Measurements from ENCODE around the gene TRPM1. TPM values are rescaled to one million over a fixed set of nuclear protein-coding genes. Genes with fewer than 3 reads are reported as not detected.

TRPM1 gene
- total RNA-seq, 2 experiments from 2014 or later: 0.06 TPM; not detected in 1

DNA sequence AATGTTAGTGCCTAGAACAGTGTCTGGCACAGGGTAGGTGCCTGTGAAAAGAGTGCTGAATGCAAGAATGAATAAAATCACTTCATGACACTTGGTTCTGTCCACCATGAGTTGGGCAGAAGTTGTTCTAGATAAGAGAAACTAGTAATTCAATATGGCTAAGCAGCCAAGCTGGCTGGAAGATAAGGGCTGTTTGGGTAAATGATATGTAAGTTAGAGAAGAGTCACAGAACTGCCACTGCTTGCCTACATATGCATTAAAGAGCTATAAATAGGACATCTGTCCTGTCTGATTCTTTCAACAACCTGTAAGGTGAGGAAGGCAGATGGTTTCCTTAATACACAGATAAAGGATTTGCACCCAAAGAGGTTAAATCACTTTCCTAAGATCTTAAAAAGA lies 123.2 kb downstream of the TRPM1 start:
- peaks cover 14% of the 10 kb centered on the region for H3K4me1 Mint-ChIP-seq
- no peak overlapping the region for H3K4me3 Mint-ChIP-seq
- H3K27ac Mint-ChIP-seq: no peak overlapping the region
- no peak for ATAC-seq
- no peaks in the 10 kb centered on the region for H3K27me3 Mint-ChIP-seq
- peaks cover 28% of the 10 kb centered on the region for H3K36me3 Mint-ChIP-seq
- no peak for DNase-seq
- CTCF ChIA-PET: interaction anchor here (0.8 to 1.0 kb wide), 2 partner anchors 8 to 11 kb away, joined by 3 to 4 read pairs; no protein-coding TSS in a partner anchor
- H3K9me3 Mint-ChIP-seq (ENCODE audit: low read depth): no peaks in the 10 kb centered on the region

- H3K27ac Mint-ChIP-seq: no peak overlapping the region
- DNase-seq (no peak), ATAC-seq (no peak)
- H3K4me1 Mint-ChIP-seq: peaks cover 40% of the 10 kb centered on the region
- no peak overlapping the region for H3K4me3 Mint-ChIP-seq
- CTCF ChIA-PET: no interaction called here
- H3K9me3 Mint-ChIP-seq (ENCODE audit: low read depth): no peaks in the 10 kb centered on the region
- H3K36me3 Mint-ChIP-seq: peaks cover 39% of the 10 kb centered on the region
- H3K27me3 Mint-ChIP-seq: no peaks in the 10 kb centered on the region
These were observed 127.4 kb downstream of the TRPM1 start for GRCh38 chr15:30974112-30974511.

DNA sequence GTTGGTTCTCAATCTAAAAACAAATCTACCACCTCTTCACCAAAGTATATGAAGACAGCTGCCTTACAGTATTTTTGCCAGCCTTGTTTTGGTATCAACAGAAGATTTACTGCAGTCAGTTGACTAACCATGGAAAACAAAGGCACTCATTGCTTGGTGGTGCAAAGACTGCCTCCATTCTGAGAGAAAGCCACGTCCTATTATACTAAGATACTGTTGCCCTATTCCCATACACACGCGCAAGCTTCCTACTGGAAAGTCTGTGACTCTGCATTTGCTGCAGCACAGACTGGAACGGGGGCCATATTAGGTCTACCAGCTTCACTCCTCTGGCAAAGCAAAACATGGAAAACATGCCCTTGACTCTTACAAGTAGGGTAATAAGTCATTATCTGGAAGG lies 128.1 kb downstream of the TRPM1 start:
- H3K4me1 Mint-ChIP-seq: peaks cover 41% of the 10 kb centered on the region
- H3K27me3 Mint-ChIP-seq: no peaks in the 10 kb centered on the region
- H3K4me3 Mint-ChIP-seq: no peak overlapping the region
- no peak overlapping the region for H3K27ac Mint-ChIP-seq
- DNase-seq (no peak), ATAC-seq (no peak)
- H3K9me3 Mint-ChIP-seq (ENCODE audit: low read depth): no peaks in the 10 kb centered on the region
- CTCF ChIA-PET: no interaction called here
- H3K36me3 Mint-ChIP-seq: peaks cover 39% of the 10 kb centered on the region

DNA sequence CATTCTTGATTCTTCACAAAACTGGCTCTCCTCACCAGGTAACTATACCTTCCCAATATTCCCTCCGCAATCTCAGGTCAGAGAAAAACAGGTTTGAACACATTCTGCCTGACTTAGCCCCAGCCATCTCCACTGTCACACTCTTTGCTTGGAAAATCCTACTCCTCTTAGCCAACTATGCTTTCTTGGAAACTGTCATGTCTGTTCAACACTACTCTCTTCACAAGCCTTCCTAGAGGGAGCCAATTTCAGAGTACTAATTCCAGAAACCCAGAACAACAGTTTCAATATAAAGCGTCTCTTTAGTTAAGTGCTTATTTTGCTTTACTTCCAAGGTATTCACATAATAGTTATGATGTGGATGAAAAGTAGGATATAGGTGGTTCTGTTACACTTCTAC lies 131.8 kb downstream of the TRPM1 start:
- H3K27me3 Mint-ChIP-seq: no peaks in the 10 kb centered on the region
- peaks cover 43% of the 10 kb centered on the region for H3K36me3 Mint-ChIP-seq
- H3K4me3 Mint-ChIP-seq: no peak overlapping the region
- no peaks in the 10 kb centered on the region for H3K9me3 Mint-ChIP-seq (ENCODE audit: low read depth)
- H3K27ac Mint-ChIP-seq: no peak overlapping the region
- ATAC-seq (no peak), DNase-seq (no peak)
- CTCF ChIA-PET: interaction anchor here (0.8 kb wide), 1 partner anchor 160 kb away, joined by 4 read pairs; no protein-coding TSS in a partner anchor
- H3K4me1 Mint-ChIP-seq: peaks cover 43% of the 10 kb centered on the region

GRCh38 chr15:30963681-30964080 lies 137.8 kb downstream of the TRPM1 start:
- Mint-ChIP-seq H3K36me3 (peaks cover 24% of the 10 kb centered on the region), H3K27me3 (no peaks in the 10 kb centered on the region), H3K27ac (no peak overlapping the region), H3K4me3 (no peak overlapping the region), H3K9me3 (ENCODE audit: low read depth) (no peaks in the 10 kb centered on the region), H3K4me1 (peaks cover 10% of the 10 kb centered on the region)
- CTCF ChIA-PET: interaction anchor here (1.5 kb wide), 1 partner anchor 165 kb away, joined by 4 read pairs; no protein-coding TSS in a partner anchor
- no peak for DNase-seq
- ATAC-seq: no peak

DNA sequence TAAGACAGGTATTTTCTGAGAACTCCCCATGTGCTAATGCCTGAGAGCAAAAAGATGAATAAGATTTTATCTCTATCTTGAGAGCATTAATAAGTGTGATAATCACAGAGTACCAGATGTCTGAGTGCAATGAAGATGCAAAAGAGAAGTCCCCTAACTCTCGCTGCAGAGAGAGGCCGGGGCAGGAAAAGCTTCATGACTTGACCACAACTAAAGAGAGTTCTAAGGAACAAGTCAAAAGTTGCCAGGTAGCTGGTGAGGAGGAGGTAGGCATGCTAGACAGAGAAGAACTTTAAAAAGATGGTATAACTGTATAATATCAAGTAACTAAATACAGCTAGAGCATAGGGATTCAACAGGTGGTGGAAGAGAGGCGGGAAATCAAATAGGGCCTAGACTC lies 138.9 kb downstream of the TRPM1 start:
- peaks cover 6% of the 10 kb centered on the region for H3K4me1 Mint-ChIP-seq
- peaks cover 28% of the 10 kb centered on the region for H3K36me3 Mint-ChIP-seq
- CTCF ChIA-PET: interaction anchor here (1.5 kb wide), 1 partner anchor 166 kb away, joined by 4 read pairs; no protein-coding TSS in a partner anchor
- no peaks in the 10 kb centered on the region for H3K9me3 Mint-ChIP-seq (ENCODE audit: low read depth)
- H3K27ac Mint-ChIP-seq: no peak overlapping the region
- DNase-seq (no peak), ATAC-seq (no peak)
- no peak overlapping the region for H3K4me3 Mint-ChIP-seq
- no peaks in the 10 kb centered on the region for H3K27me3 Mint-ChIP-seq

DNA sequence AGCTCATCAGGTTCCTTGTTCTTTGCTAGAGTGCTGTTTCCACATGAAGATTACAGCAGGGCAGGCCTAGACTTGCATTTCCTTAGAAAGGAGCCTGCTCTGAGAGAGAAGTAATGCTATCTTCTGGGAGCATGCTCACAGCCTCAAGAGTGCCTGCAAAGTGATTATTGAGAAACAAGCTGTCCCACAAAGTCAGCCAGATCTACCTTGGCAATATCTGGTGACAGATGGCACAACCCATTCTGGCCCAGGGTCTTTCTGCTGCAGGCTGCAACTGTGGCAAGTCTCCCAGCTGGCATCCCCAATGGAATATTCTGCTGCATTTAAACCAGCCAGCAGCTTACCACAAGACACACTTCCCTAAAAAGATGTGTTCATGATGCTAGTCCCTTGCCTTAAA lies 139.4 kb downstream of the TRPM1 start:
- CTCF ChIA-PET: no interaction called here
- H3K36me3 Mint-ChIP-seq: peaks cover 32% of the 10 kb centered on the region
- no peaks in the 10 kb centered on the region for H3K9me3 Mint-ChIP-seq (ENCODE audit: low read depth)
- H3K27ac Mint-ChIP-seq: no peak overlapping the region
- no peaks in the 10 kb centered on the region for H3K27me3 Mint-ChIP-seq
- no peak for DNase-seq
- peaks cover 4% of the 10 kb centered on the region for H3K4me1 Mint-ChIP-seq
- H3K4me3 Mint-ChIP-seq: no peak overlapping the region
- no peak for ATAC-seq

GRCh38 chr15:30958219-30958618 lies 143.3 kb downstream of the TRPM1 start:
- Mint-ChIP-seq H3K9me3 (ENCODE audit: low read depth) (no peaks in the 10 kb centered on the region), H3K4me1 (peaks cover 12% of the 10 kb centered on the region), H3K27ac (no peak overlapping the region), H3K27me3 (no peaks in the 10 kb centered on the region), H3K36me3 (peaks cover 42% of the 10 kb centered on the region), H3K4me3 (no peak overlapping the region)
- DNase-seq: no peak
- CTCF ChIA-PET: interaction anchor here (1.5 kb wide), 1 partner anchor 171 kb away, joined by 4 read pairs; no protein-coding TSS in a partner anchor
- ATAC-seq: no peak

GRCh38 chr15:30956216-30957124 lies 145.1 kb downstream of the TRPM1 start:
- no peak for ATAC-seq
- Mint-ChIP-seq H3K36me3 (peaks cover 49% of the 10 kb centered on the region), H3K27ac (no peak overlapping the region), H3K27me3 (no peaks in the 10 kb centered on the region), H3K4me3 (no peak overlapping the region), H3K4me1 (peaks cover 8% of the 10 kb centered on the region), H3K9me3 (ENCODE audit: low read depth) (no peaks in the 10 kb centered on the region)
- CTCF ChIA-PET: interaction anchor here (1.5 kb wide), 1 partner anchor 173 kb away, joined by 4 read pairs; no protein-coding TSS in a partner anchor
- DNase-seq: no peak

DNA sequence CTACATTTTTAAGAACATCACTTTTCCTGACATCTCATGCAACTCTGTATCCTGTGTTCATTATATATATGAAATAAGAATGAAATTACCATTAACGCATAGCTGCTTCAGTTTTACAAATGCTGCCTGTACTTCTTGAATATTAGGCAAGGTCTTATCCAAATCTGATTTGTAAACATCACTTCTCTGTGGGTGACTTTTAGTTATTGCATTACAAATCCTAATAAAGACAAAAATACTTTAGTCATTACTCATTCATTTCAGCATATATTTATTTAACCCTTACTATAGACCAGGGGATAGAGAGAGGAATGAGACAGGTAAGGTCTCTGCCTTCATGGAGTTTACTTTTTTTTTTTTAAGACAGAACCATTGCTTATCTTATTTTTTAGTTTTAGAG lies 146.9 kb downstream of the TRPM1 start:
- Mint-ChIP-seq H3K4me3 (no peak overlapping the region), H3K27me3 (no peaks in the 10 kb centered on the region), H3K4me1 (peaks cover 8% of the 10 kb centered on the region), H3K27ac (no peak overlapping the region), H3K36me3 (peaks cover 52% of the 10 kb centered on the region), H3K9me3 (ENCODE audit: low read depth) (no peaks in the 10 kb centered on the region)
- ATAC-seq (no peak), DNase-seq (no peak)
- CTCF ChIA-PET: no interaction called here

- Mint-ChIP-seq H3K4me1 (peaks cover 8% of the 10 kb centered on the region), H3K4me3 (no peak overlapping the region), H3K27ac (no peak overlapping the region), H3K9me3 (ENCODE audit: low read depth) (peaks cover 2% of the 10 kb centered on the region), H3K36me3 (peaks cover 55% of the 10 kb centered on the region), H3K27me3 (no peaks in the 10 kb centered on the region)
- peak; percentile 30 for ATAC-seq
- CTCF ChIA-PET: no interaction called here
- DNase-seq: peak; percentile 42
These were observed 147.7 kb downstream of the TRPM1 start for GRCh38 chr15:30953731-30954378.

GRCh38 chr15:30953183-30953582 lies 148.3 kb downstream of the TRPM1 start:
- peaks cover 8% of the 10 kb centered on the region for H3K4me1 Mint-ChIP-seq
- CTCF ChIA-PET: no interaction called here
- peaks cover 2% of the 10 kb centered on the region for H3K9me3 Mint-ChIP-seq (ENCODE audit: low read depth)
- no peaks in the 10 kb centered on the region for H3K27me3 Mint-ChIP-seq
- DNase-seq: no peak
- H3K4me3 Mint-ChIP-seq: no peak overlapping the region
- peaks cover 58% of the 10 kb centered on the region for H3K36me3 Mint-ChIP-seq
- ATAC-seq: no peak
- no peak overlapping the region for H3K27ac Mint-ChIP-seq
